ENCODE data around the gene FAM98B.

The FAM98B gene

DNA sequence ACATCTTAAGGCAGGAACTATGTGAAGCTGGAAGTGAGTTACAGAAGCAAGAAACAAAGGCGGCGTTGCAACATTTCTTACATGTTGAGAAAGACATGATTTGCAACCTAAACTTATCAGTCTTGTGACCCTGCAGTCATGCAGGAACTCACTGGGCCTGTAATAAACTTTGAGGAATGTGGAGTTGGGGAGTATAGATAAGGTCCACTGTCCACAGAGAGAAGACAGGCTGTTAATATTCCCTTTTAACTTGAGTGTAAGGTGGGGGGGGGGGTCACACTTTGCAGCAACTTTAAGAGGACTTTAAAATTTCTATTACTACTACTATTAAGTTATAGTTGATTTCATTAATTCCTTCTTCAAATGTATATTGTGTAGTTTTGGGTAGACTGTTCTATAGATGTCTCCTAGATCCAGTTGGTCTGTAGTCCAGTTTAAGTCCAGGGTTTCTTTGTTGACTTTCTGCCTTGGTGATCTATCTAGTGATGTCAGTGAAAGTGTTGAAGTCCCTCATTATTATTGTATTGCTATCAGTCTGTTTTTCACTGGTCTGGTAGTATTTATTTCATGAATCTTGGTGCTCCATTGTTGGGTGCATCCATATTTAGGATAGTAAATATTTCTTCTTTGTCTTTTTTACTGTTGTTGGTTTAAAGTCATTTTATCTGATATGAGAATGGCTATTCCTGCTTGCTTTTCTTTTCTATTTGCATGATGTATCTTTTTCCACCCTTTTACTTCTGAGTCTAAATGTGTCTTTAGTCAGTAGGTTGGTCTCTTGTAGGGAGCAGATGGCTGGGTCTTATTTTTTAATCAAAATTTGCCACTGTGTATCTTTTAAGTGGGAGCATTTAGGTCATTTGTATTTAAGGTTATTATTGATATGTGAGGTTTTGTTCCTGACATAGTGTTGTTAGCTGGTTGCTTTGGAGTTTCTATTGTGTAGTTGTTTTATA is 15.6 kb upstream of the FAM98B start:
- intact Hi-C loops (cut with micrococcal nuclease) = loop anchor here (5.0 kb wide), 1 partner anchor 39 kb away; no protein-coding TSS in a partner anchor
- H3K36me3 Mint-ChIP-seq (ENCODE audit: low read depth) = no peaks in the 10 kb centered on the region

DNA sequence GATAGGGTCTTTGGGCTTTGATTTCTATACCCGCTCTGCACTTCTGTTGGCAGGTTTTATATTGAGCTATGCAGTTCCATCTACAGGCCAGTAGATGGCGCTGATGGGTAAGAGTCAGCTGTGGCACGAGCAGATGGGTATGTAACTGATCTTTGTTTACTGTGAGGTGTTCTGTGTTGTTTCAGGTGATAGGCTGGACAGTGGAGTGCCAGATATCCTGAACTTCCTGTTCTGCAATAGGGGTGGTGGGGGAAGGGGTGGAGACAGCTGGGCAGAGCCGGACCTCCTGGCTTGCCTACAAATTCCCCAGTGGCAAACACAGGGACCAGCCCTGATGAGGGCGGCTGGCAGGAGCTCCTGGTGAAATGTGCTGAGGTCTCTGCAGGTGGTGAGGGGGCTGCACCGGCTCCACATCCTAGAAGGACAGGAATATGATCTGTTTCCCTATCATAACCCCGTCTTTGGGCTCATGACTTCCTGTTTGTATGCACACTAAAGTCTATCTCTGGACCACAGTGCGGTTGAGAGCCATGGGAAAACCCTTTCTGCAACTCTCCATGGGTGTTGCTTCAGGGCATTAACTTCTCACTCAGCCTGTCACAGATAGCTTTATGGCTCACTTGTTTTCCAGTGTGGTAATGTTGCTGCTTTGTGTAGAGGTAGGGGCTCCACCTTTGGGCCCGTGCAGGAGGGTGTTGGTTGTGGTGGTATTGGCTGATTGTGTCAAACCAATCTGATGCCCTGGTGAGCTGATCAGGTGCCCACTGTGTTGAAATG is 13.4 kb upstream of the FAM98B start:
- intact Hi-C loops (cut with micrococcal nuclease) = loop anchor here (1.0 to 2.0 kb wide), 2 partner anchors 250 to 259 kb away; no protein-coding TSS in a partner anchor
- Mint-ChIP-seq H3K27ac (no peak overlapping the region), H3K27me3 (no peaks in the 10 kb centered on the region)

More for the DNA sequence above, 15.6 kb upstream of the FAM98B start:
- H3K27me3 Mint-ChIP-seq = peaks cover 4% of the 10 kb centered on the region
- peaks cover 19% of the 10 kb centered on the region for H3K4me1 Mint-ChIP-seq (ENCODE audit: low read depth)
- H3K27ac Mint-ChIP-seq = no peak overlapping the region
- H3K4me3 Mint-ChIP-seq = no peak overlapping the region
- no peaks in the 10 kb centered on the region for H3K9me3 Mint-ChIP-seq

DNA sequence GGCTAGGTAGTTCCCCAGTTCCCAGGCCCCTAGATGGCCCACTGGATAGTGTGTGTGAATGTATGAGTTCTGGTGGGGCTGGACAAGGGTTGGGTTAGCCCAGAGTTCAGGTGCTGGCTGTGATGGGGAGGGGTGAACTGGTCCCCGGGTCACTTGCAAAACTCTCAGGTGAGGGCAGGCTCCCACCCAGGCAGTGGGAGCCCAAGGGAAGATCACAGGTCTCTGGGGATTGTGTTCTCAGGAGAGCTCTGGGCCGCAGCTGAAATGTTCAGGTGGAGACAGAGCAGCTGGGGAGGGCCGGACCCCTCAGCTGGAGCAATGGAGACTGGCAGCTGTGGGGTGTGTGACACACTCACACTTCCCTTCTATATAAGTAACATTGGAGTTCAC is 12.8 kb upstream of the FAM98B start:
- Mint-ChIP-seq H3K27ac (peak overlapping the region; percentile 46), H3K4me3 (no peak overlapping the region), H3K9me3 (no peaks in the 10 kb centered on the region), H3K4me1 (ENCODE audit: low read depth) (peaks cover 19% of the 10 kb centered on the region), H3K27me3 (no peaks in the 10 kb centered on the region), H3K36me3 (ENCODE audit: low read depth) (no peaks in the 10 kb centered on the region)
- intact Hi-C loops (cut with micrococcal nuclease) = loop anchor here (2.0 kb wide), 1 partner anchor 250 kb away; no protein-coding TSS in a partner anchor

More for the DNA sequence above, 13.4 kb upstream of the FAM98B start:
- peaks cover 19% of the 10 kb centered on the region for H3K4me1 Mint-ChIP-seq (ENCODE audit: low read depth)
- H3K36me3 Mint-ChIP-seq (ENCODE audit: low read depth) = no peaks in the 10 kb centered on the region
- no peak overlapping the region for H3K4me3 Mint-ChIP-seq
- no peaks in the 10 kb centered on the region for H3K9me3 Mint-ChIP-seq

DNA sequence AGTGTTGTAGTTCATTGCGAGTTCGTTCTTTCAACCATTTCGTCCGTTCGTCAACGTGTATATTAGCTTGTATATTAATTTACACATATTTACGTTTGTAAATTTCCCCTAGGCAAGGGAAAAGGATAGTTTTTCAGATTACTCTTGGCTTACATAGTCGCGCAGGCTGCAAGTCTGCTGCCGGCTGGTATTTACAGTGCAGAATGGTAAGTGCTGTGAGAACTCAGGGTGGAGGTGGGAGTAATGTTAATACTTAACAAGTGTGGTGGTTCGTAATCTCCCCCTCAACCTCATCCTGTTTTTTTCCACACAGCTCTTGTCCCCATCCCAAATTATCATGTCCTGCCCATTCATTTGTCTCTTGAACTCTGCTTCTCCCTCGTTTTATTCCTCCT is 766 bp downstream of the FAM98B start:
- peaks cover 8% of the 10 kb centered on the region for H3K27me3 Mint-ChIP-seq
- H3K36me3 Mint-ChIP-seq (ENCODE audit: low read depth) = peaks cover 25% of the 10 kb centered on the region
- H3K4me3 Mint-ChIP-seq = peak overlapping the region; percentile 90
- intact Hi-C loops (cut with micrococcal nuclease) = no loop called here
- peaks cover 42% of the 10 kb centered on the region for H3K4me1 Mint-ChIP-seq (ENCODE audit: low read depth)
- H3K9me3 Mint-ChIP-seq = peaks cover 9% of the 10 kb centered on the region
- H3K27ac Mint-ChIP-seq = peak overlapping the region; percentile 92

DNA sequence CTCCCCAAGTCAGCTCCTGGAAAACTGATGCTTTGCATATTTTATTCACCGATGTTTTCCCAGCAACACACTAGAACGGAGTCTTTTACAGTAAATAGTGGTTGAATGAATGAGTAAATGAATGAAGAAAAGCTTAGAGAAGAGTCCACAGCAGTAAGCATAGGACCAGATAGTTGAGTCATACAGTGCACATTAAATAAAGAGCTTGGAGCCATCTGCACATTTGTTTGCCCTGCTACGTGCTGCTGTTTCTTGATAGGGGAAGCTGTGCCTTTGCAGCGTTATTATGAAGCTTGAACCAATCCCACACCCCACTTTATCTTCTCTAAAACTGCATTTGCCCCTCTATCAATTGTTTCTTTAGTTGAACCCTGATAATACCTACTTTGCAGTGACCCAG is 1.2 kb downstream of the FAM98B start:
- Mint-ChIP-seq H3K27me3 (peaks cover 7% of the 10 kb centered on the region), H3K27ac (peak overlapping the region; percentile 92), H3K4me1 (ENCODE audit: low read depth) (peaks cover 46% of the 10 kb centered on the region), H3K4me3 (peak overlapping the region; percentile 90), H3K36me3 (ENCODE audit: low read depth) (peaks cover 25% of the 10 kb centered on the region), H3K9me3 (peaks cover 9% of the 10 kb centered on the region)
- intact Hi-C loops (cut with micrococcal nuclease) = no loop called here

DNA sequence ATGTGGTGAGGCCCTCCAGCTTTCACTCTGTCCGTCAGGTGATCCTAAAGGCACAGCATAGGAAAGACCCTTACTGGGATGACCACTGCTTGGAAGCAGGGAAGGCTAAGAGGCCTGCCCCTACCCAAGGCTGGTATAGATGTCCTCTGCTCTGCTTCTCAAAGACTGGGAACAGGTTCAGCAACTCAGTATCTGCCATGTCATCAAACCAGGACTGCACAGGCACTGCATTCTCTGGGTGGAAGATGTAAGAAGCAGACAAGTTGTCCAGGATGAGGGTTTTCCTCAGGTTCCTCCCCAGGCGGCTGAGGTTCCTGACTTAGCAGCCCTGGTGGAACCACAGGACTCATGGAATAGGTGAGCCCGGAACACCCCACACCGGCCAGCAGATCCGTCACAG is 4.7 kb downstream of the FAM98B start:
- Mint-ChIP-seq H3K27ac (peak overlapping the region; percentile 1), H3K4me3 (no peak overlapping the region), H3K36me3 (ENCODE audit: low read depth) (peaks cover 25% of the 10 kb centered on the region), H3K27me3 (no peaks in the 10 kb centered on the region), H3K9me3 (no peaks in the 10 kb centered on the region), H3K4me1 (ENCODE audit: low read depth) (peaks cover 55% of the 10 kb centered on the region)
- intact Hi-C loops (cut with micrococcal nuclease) = no loop called here

DNA sequence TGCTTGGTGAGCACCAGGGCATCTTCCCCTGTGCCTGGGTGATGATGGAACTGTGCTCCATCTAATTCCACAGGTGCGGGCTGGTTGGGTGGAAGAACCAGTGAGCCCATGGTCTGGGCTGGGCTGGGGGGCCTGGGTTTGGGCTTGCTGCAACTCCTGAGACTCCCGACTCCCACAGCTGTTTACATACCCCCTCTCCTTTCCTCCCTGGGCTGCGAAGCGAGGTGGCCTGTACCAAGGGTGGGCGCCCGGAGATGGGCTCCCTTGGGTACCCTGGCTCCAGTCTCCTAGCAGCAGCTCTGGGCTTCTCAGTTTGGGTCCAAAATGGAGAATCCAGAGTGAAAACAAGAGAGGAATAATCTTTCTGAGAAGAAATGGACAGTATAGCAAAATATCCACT is 5.6 kb downstream of the FAM98B start:
- Mint-ChIP-seq H3K4me1 (ENCODE audit: low read depth) (peaks cover 55% of the 10 kb centered on the region), H3K4me3 (no peak overlapping the region), H3K27me3 (no peaks in the 10 kb centered on the region), H3K36me3 (ENCODE audit: low read depth) (peaks cover 19% of the 10 kb centered on the region), H3K9me3 (no peaks in the 10 kb centered on the region), H3K27ac (peak overlapping the region; percentile 1)
- intact Hi-C loops (cut with micrococcal nuclease) = no loop called here

DNA sequence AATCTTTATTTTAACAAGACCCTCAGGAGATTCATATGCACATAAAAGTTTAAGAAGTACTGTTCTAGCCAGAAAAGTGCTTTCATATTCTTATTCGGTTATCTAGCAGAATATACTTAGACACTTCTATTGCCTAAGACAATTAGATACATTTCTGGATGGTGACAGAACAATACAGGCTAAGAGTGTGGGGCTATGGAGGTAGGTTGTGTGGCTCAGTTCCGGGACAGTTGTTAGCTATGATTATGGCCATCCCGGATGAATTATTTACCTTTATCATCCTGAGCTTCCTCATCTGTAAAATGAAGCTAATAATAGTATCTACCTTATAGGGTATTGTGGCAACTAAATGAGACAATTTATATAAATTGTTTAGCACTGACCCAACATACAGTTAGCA is 6.6 kb downstream of the FAM98B start:
- Mint-ChIP-seq H3K4me3 (no peak overlapping the region), H3K27ac (no peak overlapping the region), H3K36me3 (ENCODE audit: low read depth) (peaks cover 13% of the 10 kb centered on the region), H3K27me3 (no peaks in the 10 kb centered on the region), H3K9me3 (no peaks in the 10 kb centered on the region), H3K4me1 (ENCODE audit: low read depth) (peaks cover 46% of the 10 kb centered on the region)
- intact Hi-C loops (cut with micrococcal nuclease) = no loop called here

DNA sequence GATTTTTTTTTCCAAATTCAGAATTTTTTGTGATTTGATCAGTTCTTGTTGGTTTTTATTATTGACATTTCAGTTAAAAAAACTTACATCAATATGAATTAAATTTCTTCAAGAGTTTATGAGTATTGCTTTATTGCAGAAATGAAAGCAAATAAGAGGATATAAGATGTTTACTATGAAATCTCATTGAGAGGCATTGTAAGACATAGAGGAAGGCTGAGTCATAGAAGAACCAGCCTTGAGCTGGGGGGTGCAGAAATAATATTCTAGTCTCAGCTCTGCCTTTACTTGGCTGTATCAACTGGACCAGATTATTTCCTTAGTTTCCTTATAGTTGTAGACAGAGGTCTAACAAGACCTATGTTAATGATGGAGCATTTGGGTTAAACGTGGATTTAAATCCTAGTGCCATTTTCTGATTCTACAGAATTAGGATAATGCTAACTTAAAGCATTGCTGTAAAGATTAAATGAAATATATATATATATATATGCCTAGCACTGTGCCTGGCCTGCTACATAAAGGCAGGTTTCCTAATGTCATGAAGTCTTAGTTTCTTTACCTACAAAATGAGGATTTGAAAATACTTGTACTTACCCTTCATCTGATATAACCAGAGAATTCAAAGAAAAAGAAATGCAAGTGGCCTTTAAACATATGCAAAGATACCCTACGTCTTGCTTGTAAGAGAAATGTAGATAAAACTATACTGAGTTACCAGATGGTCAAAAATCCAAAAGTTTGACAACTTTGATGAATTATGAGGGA is 7.3 kb downstream of the FAM98B start:
- Mint-ChIP-seq H3K9me3 (no peaks in the 10 kb centered on the region), H3K4me3 (no peak overlapping the region), H3K27me3 (no peaks in the 10 kb centered on the region), H3K36me3 (ENCODE audit: low read depth) (peaks cover 13% of the 10 kb centered on the region), H3K27ac (no peak overlapping the region), H3K4me1 (ENCODE audit: low read depth) (peaks cover 40% of the 10 kb centered on the region)
- intact Hi-C loops (cut with micrococcal nuclease) = no loop called here

DNA sequence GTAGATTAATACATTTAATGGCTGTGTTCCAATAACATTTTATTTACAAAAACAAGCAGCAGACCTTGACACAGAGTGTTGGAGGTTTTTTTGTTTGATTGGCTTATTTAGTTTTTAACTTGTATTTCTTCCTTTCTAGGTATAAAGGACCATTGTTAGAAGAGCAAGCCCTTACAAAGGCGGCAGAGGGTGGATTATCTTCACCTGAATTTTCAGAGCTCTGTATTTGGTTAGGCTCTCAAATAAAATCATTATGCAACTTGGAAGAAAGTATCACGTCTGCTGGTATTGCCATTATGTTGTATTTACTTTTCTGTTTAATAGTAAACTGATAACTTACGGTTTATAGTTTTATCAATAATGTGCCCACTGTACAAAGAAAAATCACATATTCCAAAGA is 10.0 kb downstream of the FAM98B start:
- Mint-ChIP-seq H3K27me3 (no peaks in the 10 kb centered on the region), H3K4me1 (ENCODE audit: low read depth) (peaks cover 27% of the 10 kb centered on the region), H3K27ac (no peak overlapping the region), H3K36me3 (ENCODE audit: low read depth) (peaks cover 11% of the 10 kb centered on the region), H3K9me3 (no peaks in the 10 kb centered on the region), H3K4me3 (no peak overlapping the region)
- intact Hi-C loops (cut with micrococcal nuclease) = no loop called here

DNA sequence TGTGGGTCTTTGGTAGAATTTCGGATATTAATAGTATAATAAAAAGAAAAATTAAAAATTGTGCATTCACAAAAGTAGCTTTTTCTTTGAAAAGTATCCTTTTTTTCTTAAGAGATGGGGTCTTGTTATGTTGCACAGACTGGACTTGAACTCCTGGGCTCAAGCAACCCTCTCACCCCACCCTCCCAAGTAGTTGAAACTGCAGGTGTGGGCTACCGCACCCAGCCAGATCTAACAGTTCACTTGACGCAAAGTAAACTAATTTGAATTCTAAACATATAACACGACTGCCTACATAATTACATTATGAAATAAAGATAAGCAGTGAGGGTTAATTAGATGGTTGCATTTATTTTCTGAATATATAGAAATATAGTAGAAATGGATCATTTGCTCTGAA is 10.7 kb downstream of the FAM98B start:
- Mint-ChIP-seq H3K9me3 (no peaks in the 10 kb centered on the region), H3K27ac (no peak overlapping the region), H3K4me1 (ENCODE audit: low read depth) (peaks cover 19% of the 10 kb centered on the region), H3K27me3 (no peaks in the 10 kb centered on the region), H3K36me3 (ENCODE audit: low read depth) (peaks cover 6% of the 10 kb centered on the region), H3K4me3 (no peak overlapping the region)
- intact Hi-C loops (cut with micrococcal nuclease) = no loop called here

DNA sequence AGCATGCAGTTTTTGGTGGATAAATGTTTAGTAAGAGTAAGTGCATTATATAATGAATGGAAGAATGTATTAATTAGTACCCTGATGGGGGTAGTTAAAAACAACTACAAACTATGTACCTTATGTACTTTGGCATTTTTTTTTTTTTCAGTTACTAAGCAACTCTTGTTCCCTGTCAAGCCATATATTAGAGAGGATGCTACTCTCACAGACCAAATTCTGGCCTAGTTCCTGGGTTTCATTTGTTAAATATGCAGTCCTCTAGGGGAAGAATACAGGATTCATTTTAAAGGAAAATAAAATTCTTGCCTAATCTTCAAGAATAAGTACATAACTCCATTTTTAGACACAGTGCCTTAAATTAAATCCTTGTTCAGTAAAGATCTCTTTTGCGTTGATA is 16.9 kb downstream of the FAM98B start:
- Mint-ChIP-seq H3K4me3 (no peak overlapping the region), H3K27me3 (no peaks in the 10 kb centered on the region), H3K9me3 (no peaks in the 10 kb centered on the region), H3K4me1 (ENCODE audit: low read depth) (no peaks in the 10 kb centered on the region), H3K36me3 (ENCODE audit: low read depth) (peaks cover 32% of the 10 kb centered on the region), H3K27ac (no peak overlapping the region)
- intact Hi-C loops (cut with micrococcal nuclease) = loop anchor here (10.0 kb wide), 1 partner anchor 94 kb away; the partner anchor contains the start of gene RASGRP1

DNA sequence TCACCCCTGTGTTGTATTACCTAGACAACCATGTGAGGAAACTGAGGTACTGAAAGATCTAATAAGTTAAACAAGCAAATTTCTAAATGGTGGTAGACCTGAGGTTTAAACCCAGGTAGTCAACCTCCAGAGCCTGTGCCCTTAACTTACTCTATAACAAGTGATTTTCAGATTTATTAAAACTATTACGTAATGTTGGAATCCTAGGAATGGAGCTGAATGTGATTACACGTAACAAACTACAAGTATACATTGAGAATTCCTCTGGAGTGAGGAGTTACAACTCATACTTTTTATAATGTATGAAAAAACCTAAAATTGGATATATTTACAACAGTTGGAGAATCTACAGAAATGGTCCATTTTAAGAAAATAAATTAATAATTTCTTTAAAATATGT is 18.0 kb downstream of the FAM98B start:
- H3K36me3 Mint-ChIP-seq (ENCODE audit: low read depth) = peaks cover 38% of the 10 kb centered on the region
- H3K4me3 Mint-ChIP-seq = no peak overlapping the region
- no peaks in the 10 kb centered on the region for H3K9me3 Mint-ChIP-seq
- no peaks in the 10 kb centered on the region for H3K27me3 Mint-ChIP-seq
- intact Hi-C loops (cut with micrococcal nuclease) = loop anchor here (10.0 kb wide), 1 partner anchor 93 kb away; the partner anchor contains the start of gene RASGRP1
- H3K4me1 Mint-ChIP-seq (ENCODE audit: low read depth) = no peaks in the 10 kb centered on the region
- H3K27ac Mint-ChIP-seq = no peak overlapping the region
